Vagina (tissue), 2 donors: Measurements from ENCODE around the gene ERC2. TPM values are rescaled to one million over a fixed set of nuclear protein-coding genes. Genes with fewer than 3 reads are reported as not detected.

Experiments
- DNase-seq, 2 donors: peaks; one replicate each; pipeline ENCODE4 v3.0.0-alpha.2; 2017; ENCODE audit errors: extremely low spot score in 2 of 2
- H3K27ac ChIP-seq: fragments of 200-600 bp; sonication (generic); one replicate; pipeline ENCODE4 v1.5.1; 2019
- H3K27me3 ChIP-seq: fragments of 200-600 bp; sonication (generic); one replicate; pipeline ENCODE4 v1.5.1; 2019
- H3K36me3 ChIP-seq, 2 donors: fragments of 200-600 bp; sonication (generic); one replicate each; pipeline ENCODE4 v1.5.1; 2017 to 2019
- H3K4me1 ChIP-seq: fragments of 200-600 bp; sonication (generic); one replicate; pipeline ENCODE4 v1.5.1; 2019
- H3K4me3 ChIP-seq, 2 donors: fragments of 200-600 bp; sonication (generic); 1 replicate in 1 of 2; 2 replicates in 1 of 2; pipeline ENCODE4 v1.5.1; 2016 to 2019
- H3K9me3 ChIP-seq: fragments of 200-600 bp; sonication (generic); one replicate; pipeline ENCODE4 v1.5.1; 2019
- POLR2A ChIP-seq, 2 donors: fragments of 450-650 bp; IDR thresholded peaks; one replicate each; pipeline ENCODE4 v1.6.1; 2017; ENCODE audit warnings: antibody characterized with exemption in 2 of 2, mild to moderate bottlenecking in 2 of 2, moderate library complexity in 2 of 2
- POLR2AphosphoS5 ChIP-seq, 2 donors: sonication (generic); formaldehyde crosslinking; IDR thresholded peaks; one replicate each; pipeline ENCODE4 v1.9.0; 2017; ENCODE audit warnings: antibody characterized with exemption in 2 of 2, mild to moderate bottlenecking in 2 of 2, low read depth in 1 of 2; ENCODE audit not compliant: insufficient read depth in 1 of 2
- intact Hi-C: fragments of 100-400 bp; cut with DNase I; formaldehyde crosslinking; loops from one replicate; pipeline ENCODE4 v1.15.1; 2023
- total RNA-seq: library from RNA; depleted of rRNA; stranded (reverse); fragments of >200 nt; gene quantifications from one replicate; pipeline ENCODE4 v1.2.3, GENCODE V29; 2016
- TF ChIP-seq, protein P1 (sequence below), 3 experiments: fragments of 450-650 bp in 2 of 3; fragments of 200-600 bp in 1 of 3; sonication (generic) in 1 of 3; IDR thresholded peaks; one replicate each; pipeline ENCODE4 v1.5.1; 2017 to 2019; ENCODE audit warnings: antibody characterized with exemption in 3 of 3, mild to moderate bottlenecking in 2 of 3, moderate library complexity in 2 of 3

ERC2 gene
- total RNA-seq, 1 donor from 2014 or later, result 1.2 TPM

- H3K9me3 ChIP-seq, result no peaks in the 10 kb centered on the region
- no peaks in the 10 kb centered on the region for H3K27me3 ChIP-seq
- no peak overlapping the region for H3K27ac ChIP-seq
- H3K4me3 ChIP-seq, result no peak overlapping the region
- no peak for TF ChIP-seq POLR2A (IDR thresholded peaks at IDR 0.05)
- no peak for TF ChIP-seq POLR2AphosphoS5 (IDR thresholded peaks at IDR 0.05; ENCODE audit: insufficient read depth in 1 of 2, low read depth in 1 of 2)
- TF ChIP-seq, protein P1, sequence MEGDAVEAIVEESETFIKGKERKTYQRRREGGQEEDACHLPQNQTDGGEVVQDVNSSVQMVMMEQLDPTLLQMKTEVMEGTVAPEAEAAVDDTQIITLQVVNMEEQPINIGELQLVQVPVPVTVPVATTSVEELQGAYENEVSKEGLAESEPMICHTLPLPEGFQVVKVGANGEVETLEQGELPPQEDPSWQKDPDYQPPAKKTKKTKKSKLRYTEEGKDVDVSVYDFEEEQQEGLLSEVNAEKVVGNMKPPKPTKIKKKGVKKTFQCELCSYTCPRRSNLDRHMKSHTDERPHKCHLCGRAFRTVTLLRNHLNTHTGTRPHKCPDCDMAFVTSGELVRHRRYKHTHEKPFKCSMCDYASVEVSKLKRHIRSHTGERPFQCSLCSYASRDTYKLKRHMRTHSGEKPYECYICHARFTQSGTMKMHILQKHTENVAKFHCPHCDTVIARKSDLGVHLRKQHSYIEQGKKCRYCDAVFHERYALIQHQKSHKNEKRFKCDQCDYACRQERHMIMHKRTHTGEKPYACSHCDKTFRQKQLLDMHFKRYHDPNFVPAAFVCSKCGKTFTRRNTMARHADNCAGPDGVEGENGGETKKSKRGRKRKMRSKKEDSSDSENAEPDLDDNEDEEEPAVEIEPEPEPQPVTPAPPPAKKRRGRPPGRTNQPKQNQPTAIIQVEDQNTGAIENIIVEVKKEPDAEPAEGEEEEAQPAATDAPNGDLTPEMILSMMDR (IDR thresholded peaks at IDR 0.05), result no peak
- H3K36me3 ChIP-seq, result no peaks in the 10 kb centered on the region
- intact Hi-C loops, result no loop called here
- H3K4me1 ChIP-seq, result no peaks in the 10 kb centered on the region
- no peak for DNase-seq
These were observed 814.0 kb downstream of the ERC2 start for GRCh38 chr3:55654123-55654760.

GRCh38 chr3:55651011-55651410 lies 817.3 kb downstream of the ERC2 start:
- TF ChIP-seq, protein P1 (IDR thresholded peaks at IDR 0.05), result no peak
- TF ChIP-seq POLR2AphosphoS5 (IDR thresholded peaks at IDR 0.05; ENCODE audit: insufficient read depth in 1 of 2, low read depth in 1 of 2) (no peak), POLR2A (IDR thresholded peaks at IDR 0.05) (no peak)
- H3K27ac ChIP-seq, result no peak overlapping the region
- H3K4me3 ChIP-seq, result no peak overlapping the region
- H3K36me3 ChIP-seq, result no peaks in the 10 kb centered on the region
- DNase-seq, result no peak
- H3K27me3 ChIP-seq, result no peaks in the 10 kb centered on the region
- H3K9me3 ChIP-seq, result no peaks in the 10 kb centered on the region
- no peaks in the 10 kb centered on the region for H3K4me1 ChIP-seq
- intact Hi-C loops, result no loop called here

DNA sequence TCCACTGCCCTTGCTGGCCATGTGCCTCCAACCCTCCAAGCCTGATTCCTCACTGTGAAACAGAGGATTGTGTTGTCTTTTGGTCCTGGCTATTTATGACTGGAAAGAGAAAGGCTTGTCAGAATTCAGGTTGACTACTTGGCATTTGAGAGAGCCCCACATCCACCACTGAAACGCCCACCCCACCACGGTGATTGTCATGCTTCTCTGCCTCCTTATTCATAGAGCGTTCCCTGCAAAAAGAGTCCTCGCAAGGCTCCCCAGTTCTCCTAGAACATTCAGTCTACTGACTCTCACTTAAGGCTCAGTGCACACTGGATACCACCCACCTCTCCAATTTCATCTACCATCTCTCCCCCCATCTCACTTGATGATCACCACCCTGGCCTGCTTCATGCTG lies 818.3 kb downstream of the ERC2 start:
- Histone ChIP-seq H3K27ac (no peak overlapping the region), H3K9me3 (no peaks in the 10 kb centered on the region), H3K4me3 (no peak overlapping the region), H3K27me3 (no peaks in the 10 kb centered on the region), H3K36me3 (no peaks in the 10 kb centered on the region), H3K4me1 (no peaks in the 10 kb centered on the region)
- intact Hi-C loops, result no loop called here
- TF ChIP-seq POLR2A (IDR thresholded peaks at IDR 0.05), result no peak
- TF ChIP-seq, protein P1 (IDR thresholded peaks at IDR 0.05), result no peak
- no peak for TF ChIP-seq POLR2AphosphoS5 (IDR thresholded peaks at IDR 0.05; ENCODE audit: insufficient read depth in 1 of 2, low read depth in 1 of 2)
- no peak for DNase-seq

- no peak for TF ChIP-seq POLR2AphosphoS5 (IDR thresholded peaks at IDR 0.05; ENCODE audit: insufficient read depth in 1 of 2, low read depth in 1 of 2)
- TF ChIP-seq, protein P1 (IDR thresholded peaks at IDR 0.05), result no peak
- no peak for TF ChIP-seq POLR2A (IDR thresholded peaks at IDR 0.05)
- Histone ChIP-seq H3K4me1 (no peaks in the 10 kb centered on the region), H3K4me3 (no peak overlapping the region), H3K9me3 (no peaks in the 10 kb centered on the region), H3K27me3 (no peaks in the 10 kb centered on the region), H3K27ac (no peak overlapping the region), H3K36me3 (no peaks in the 10 kb centered on the region)
- intact Hi-C loops, result no loop called here
- no peak for DNase-seq
These were observed 818.7 kb downstream of the ERC2 start for GRCh38 chr3:55649554-55649953.

GRCh38 chr3:55648591-55649318 lies 819.5 kb downstream of the ERC2 start:
- H3K4me3 ChIP-seq, result no peak overlapping the region
- H3K9me3 ChIP-seq, result no peaks in the 10 kb centered on the region
- intact Hi-C loops, result no loop called here
- no peaks in the 10 kb centered on the region for H3K27me3 ChIP-seq
- H3K36me3 ChIP-seq, result no peaks in the 10 kb centered on the region
- H3K4me1 ChIP-seq, result no peaks in the 10 kb centered on the region
- no peak overlapping the region for H3K27ac ChIP-seq
- no peak for TF ChIP-seq POLR2AphosphoS5 (IDR thresholded peaks at IDR 0.05; ENCODE audit: insufficient read depth in 1 of 2, low read depth in 1 of 2)
- TF ChIP-seq, protein P1 (IDR thresholded peaks at IDR 0.05), result no peak
- no peak for TF ChIP-seq POLR2A (IDR thresholded peaks at IDR 0.05)
- no peak for DNase-seq
